NT2/D1 (cell line): Measurements from ENCODE around the gene PDGFRA.

Source experiments
- SUZ12 ChIP-seq: IDR thresholded peaks from 2 replicates; pipeline ENCODE4 v1.6.1; 2011; ENCODE audit not compliant: insufficient read length, insufficient read depth; ENCODE audit errors: extremely low read depth
- YY1 ChIP-seq: IDR thresholded peaks from 2 replicates; pipeline ENCODE4 v1.6.1; 2011; ENCODE audit not compliant: insufficient read length, insufficient read depth
- ZNF274 ChIP-seq: IDR thresholded peaks from 2 replicates; pipeline ENCODE4 v1.6.1; 2011; ENCODE audit warnings: mild to moderate bottlenecking, low read depth, low read length

DNA sequence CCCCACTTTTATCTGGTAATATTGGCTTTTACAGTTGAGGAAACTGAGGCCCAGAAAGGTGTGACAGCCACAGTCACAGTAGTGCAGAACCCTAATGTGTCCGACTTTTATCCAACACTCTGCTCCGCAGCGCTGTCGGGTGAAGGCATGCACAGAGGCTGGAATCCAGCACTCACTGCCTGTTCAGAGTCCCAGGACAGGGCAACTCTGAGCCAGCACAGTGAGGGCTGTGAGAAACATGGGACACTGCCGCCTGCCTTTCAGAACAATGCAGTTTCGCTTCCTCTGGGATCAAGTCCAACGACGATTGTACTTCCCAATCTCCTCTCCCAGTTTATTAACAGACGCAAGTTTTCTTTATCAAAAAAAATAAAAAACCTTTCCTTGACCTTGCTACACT is 41.9 kb upstream of the PDGFRA start:
- TF ChIP-seq YY1 (no peak), ZNF274 (no peak), SUZ12 (no peak)
